Measurements from ENCODE around the gene PRPF19. TPM values are rescaled to one million over a fixed set of nuclear protein-coding genes. Genes with fewer than 3 reads are reported as not detected.

Gene PRPF19
- polyA plus RNA-seq, 1 donor (not counting 4 experiments of a cell fraction or from before 2014, with no cell fraction given): 35.4 TPM

DNA sequence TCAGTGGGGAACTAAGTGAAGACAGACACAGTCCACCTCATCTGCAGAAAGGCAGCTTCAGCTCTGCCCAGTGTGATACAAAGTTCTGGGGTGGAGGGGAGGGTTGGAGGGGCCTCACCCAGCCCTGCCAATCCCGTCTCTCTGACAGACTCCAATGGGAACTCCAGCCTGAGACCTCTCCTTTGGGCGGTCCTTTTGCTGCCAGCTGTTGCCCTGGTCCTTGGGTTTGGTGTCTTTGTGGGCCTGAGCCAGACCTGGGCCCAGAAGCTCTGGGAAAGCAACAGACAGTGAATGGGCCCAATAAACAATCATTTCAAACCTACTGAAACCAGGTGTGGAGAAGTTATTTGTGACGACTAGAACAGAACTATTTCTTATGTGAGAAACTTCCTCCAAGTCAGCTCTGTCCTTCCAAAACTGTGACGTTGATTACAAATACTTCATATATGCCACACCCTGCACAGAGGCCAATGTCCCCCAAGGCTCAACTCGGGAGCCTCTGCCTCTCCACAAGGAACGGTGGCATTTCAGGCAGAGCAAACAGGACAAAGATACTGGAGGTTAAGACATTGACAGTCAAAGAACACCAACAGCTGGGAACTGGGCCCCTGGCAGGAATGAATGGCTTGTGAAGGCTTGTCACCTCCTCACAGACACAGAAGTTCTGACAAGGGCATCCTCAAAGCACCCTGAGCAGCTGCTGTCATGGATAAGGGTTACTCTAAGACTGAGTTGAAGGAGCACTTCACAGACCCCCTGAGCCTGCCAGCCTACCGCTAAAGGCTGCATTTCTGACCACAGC, 30.8 kb downstream of the PRPF19 start:
- peaks cover 3 to 8% of the 10 kb centered on the region in 2 experiments for H3K36me3 ChIP-seq (ENCODE audit: control insufficient read depth in 2 of 2, extremely low read depth in 1 of 2, insufficient read depth in 2 of 2, low read length in 2 of 2)
- dilution Hi-C loops (cut with MboI; ENCODE audit: extremely low pct_ligation_motif_present, low sequenced_read_pairs): no loop called here
- no peaks in the 10 kb centered on the region for H3K4me1 ChIP-seq (ENCODE audit: control insufficient read depth, extremely low read depth, insufficient read depth, low read length)
- no peak overlapping the region for H2AFZ ChIP-seq (ENCODE audit: control insufficient read depth, low read length)
- FAIRE-seq: no peak
- no peak for TF ChIP-seq EZH2 (IDR thresholded peaks at IDR 0.05; ENCODE audit: low read length)
- TF ChIP-seq, protein P1, sequence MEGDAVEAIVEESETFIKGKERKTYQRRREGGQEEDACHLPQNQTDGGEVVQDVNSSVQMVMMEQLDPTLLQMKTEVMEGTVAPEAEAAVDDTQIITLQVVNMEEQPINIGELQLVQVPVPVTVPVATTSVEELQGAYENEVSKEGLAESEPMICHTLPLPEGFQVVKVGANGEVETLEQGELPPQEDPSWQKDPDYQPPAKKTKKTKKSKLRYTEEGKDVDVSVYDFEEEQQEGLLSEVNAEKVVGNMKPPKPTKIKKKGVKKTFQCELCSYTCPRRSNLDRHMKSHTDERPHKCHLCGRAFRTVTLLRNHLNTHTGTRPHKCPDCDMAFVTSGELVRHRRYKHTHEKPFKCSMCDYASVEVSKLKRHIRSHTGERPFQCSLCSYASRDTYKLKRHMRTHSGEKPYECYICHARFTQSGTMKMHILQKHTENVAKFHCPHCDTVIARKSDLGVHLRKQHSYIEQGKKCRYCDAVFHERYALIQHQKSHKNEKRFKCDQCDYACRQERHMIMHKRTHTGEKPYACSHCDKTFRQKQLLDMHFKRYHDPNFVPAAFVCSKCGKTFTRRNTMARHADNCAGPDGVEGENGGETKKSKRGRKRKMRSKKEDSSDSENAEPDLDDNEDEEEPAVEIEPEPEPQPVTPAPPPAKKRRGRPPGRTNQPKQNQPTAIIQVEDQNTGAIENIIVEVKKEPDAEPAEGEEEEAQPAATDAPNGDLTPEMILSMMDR (optimal IDR thresholded peaks at IDR 0.05 in 1 of 3, IDR thresholded peaks at IDR 0.05 in 1 of 3, conservative IDR thresholded peaks at IDR 0.05 in 1 of 3; ENCODE audit: extremely low read depth in 1 of 3, insufficient read depth in 2 of 3, low read length in 3 of 3): no peak
- H3K9me1 ChIP-seq (ENCODE audit: control insufficient read depth, extremely low read depth, insufficient read depth, low read length): no peaks in the 10 kb centered on the region
- no peaks in the 10 kb centered on the region for H3K79me2 ChIP-seq (ENCODE audit: control insufficient read depth, insufficient read depth, low read length)
- H3K4me2 ChIP-seq (ENCODE audit: control insufficient read depth, extremely low read depth, insufficient read depth, low read depth, low read length): no peak overlapping the region
- H3K27me3 ChIP-seq (ENCODE audit: control insufficient read depth, extremely low read depth, insufficient read depth, low read length): no peaks in the 10 kb centered on the region
- H3K4me3 ChIP-seq (ENCODE audit: control insufficient read depth in 2 of 3, extremely low read depth in 1 of 3, insufficient read depth in 2 of 3, low read depth in 1 of 3, low read length in 3 of 3): no peak overlapping the region
- no peak overlapping the region for H3K27ac ChIP-seq (ENCODE audit: control insufficient read depth, insufficient read depth, low read length)
- no peaks in the 10 kb centered on the region for H3K9me3 ChIP-seq (ENCODE audit: control insufficient read depth, low read depth, low read length)
- no peaks in the 10 kb centered on the region for H4K20me1 ChIP-seq (ENCODE audit: control insufficient read depth, extremely low read depth, insufficient read depth, low read length)
- H3K9ac ChIP-seq (ENCODE audit: control insufficient read depth, extremely low read depth, insufficient read depth, low read length): no peak overlapping the region
- DNase-seq (ENCODE audit: low read depth, low spot score): no peak

DNA sequence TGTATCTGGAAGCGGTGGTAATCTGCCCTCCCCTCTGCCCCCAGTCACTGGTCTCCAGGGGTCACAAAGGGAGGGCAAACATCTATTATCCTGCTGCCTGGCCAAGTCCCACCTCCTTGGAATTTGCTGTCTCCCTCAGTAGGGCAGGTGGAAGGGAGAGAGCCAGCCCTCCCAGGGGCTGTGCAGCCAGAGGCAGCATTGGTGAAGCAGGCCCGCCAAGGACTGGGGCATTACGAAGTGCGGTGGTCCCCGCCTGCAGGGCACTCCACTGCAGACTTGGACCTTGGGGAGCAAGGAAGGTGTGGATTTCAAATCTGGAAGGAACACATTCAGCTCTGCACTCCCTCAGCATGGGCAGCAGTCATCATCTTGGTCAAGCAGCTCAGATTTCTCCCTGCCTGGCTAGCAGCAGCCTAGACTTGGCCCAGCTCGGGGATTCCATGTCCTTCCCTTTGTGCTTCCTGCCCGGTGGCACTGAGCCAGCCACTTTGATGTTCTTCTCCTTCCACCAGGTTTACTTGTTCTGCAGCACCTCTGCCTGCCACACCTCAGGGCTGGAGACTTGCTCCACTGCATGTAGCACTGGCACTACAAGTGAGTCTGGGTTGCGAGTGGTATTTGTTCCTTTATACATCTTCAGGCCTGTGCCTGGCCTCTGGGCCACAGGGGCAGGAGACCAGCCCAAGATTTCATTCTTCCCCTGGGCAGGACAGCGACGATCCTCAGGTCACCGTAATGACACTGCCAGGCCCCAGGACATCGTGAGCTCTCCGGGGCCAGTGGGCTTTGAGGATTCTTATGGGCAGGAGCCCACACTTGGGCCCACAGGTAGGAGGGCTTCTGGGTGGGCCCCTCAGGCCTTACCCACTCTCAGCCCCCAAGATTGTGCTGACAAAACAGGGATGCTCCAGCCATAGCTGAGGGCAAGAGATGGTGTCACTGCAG, 31.7 kb downstream of the PRPF19 start:
- Histone ChIP-seq H3K9me3 (ENCODE audit: control insufficient read depth, low read depth, low read length) (no peaks in the 10 kb centered on the region), H3K4me2 (ENCODE audit: control insufficient read depth, extremely low read depth, insufficient read depth, low read depth, low read length) (no peak overlapping the region), H3K36me3 (ENCODE audit: control insufficient read depth in 2 of 2, extremely low read depth in 1 of 2, insufficient read depth in 2 of 2, low read length in 2 of 2) (peaks cover 0 to 5% of the 10 kb centered on the region in 2 experiments), H3K9ac (ENCODE audit: control insufficient read depth, extremely low read depth, insufficient read depth, low read length) (no peak overlapping the region), H3K27ac (ENCODE audit: control insufficient read depth, insufficient read depth, low read length) (no peak overlapping the region), H3K9me1 (ENCODE audit: control insufficient read depth, extremely low read depth, insufficient read depth, low read length) (no peaks in the 10 kb centered on the region), H2AFZ (ENCODE audit: control insufficient read depth, low read length) (no peak overlapping the region), H3K4me1 (ENCODE audit: control insufficient read depth, extremely low read depth, insufficient read depth, low read length) (no peaks in the 10 kb centered on the region), H3K4me3 (ENCODE audit: control insufficient read depth in 2 of 3, extremely low read depth in 1 of 3, insufficient read depth in 2 of 3, low read depth in 1 of 3, low read length in 3 of 3) (no peak overlapping the region), H3K79me2 (ENCODE audit: control insufficient read depth, insufficient read depth, low read length) (no peaks in the 10 kb centered on the region), H3K27me3 (ENCODE audit: control insufficient read depth, extremely low read depth, insufficient read depth, low read length) (no peaks in the 10 kb centered on the region), H4K20me1 (ENCODE audit: control insufficient read depth, extremely low read depth, insufficient read depth, low read length) (no peaks in the 10 kb centered on the region)
- TF ChIP-seq, protein P1 (optimal IDR thresholded peaks at IDR 0.05 in 1 of 3, IDR thresholded peaks at IDR 0.05 in 1 of 3, conservative IDR thresholded peaks at IDR 0.05 in 1 of 3; ENCODE audit: extremely low read depth in 1 of 3, insufficient read depth in 2 of 3, low read length in 3 of 3): no peak
- no peak for TF ChIP-seq EZH2 (IDR thresholded peaks at IDR 0.05; ENCODE audit: low read length)
- no peak for DNase-seq (ENCODE audit: low read depth, low spot score)
- dilution Hi-C loops (cut with MboI; ENCODE audit: extremely low pct_ligation_motif_present, low sequenced_read_pairs): no loop called here
- no peak for FAIRE-seq
